H9 (cell line): ENCODE results near the gene NHSL2. TPM values are rescaled to one million over a fixed set of nuclear protein-coding genes. Genes with fewer than 3 reads are reported as not detected.

Experiments
- DNase-seq: peaks from one replicate; pipeline ENCODE4 v3.0.0-alpha.2; 2017
- H2AFZ ChIP-seq: one replicate; pipeline ENCODE4 v1.6.1; 2013; ENCODE audit warnings: mild to moderate bottlenecking, low read length, control low read depth, moderate library complexity
- H2AK5ac ChIP-seq: 2 replicates; pipeline ENCODE4 v1.6.1; 2013; ENCODE audit warnings: low read length, control low read depth, mixed read lengths; ENCODE audit not compliant: insufficient read length
- H2BK120ac ChIP-seq: one replicate; pipeline ENCODE4 v1.6.1; 2013; ENCODE audit warnings: low read depth, mild to moderate bottlenecking, low read length, control low read depth, inconsistent platforms; ENCODE audit not compliant: poor library complexity, severe bottlenecking
- H2BK12ac ChIP-seq: 2 replicates; pipeline ENCODE4 v1.6.1; 2013; ENCODE audit warnings: low read length, control low read depth, mixed read lengths, low read depth; ENCODE audit not compliant: insufficient read length
- H2BK15ac ChIP-seq: 2 replicates; pipeline ENCODE4 v1.6.1; 2013; ENCODE audit warnings: low read depth, low read length, control low read depth
- H2BK20ac ChIP-seq: one replicate; pipeline ENCODE4 v1.6.1; 2013; ENCODE audit warnings: low read depth, mild to moderate bottlenecking, low read length, control low read depth, inconsistent platforms; ENCODE audit not compliant: poor library complexity, severe bottlenecking
- H2BK5ac ChIP-seq: 2 replicates; pipeline ENCODE4 v1.6.1; 2013; ENCODE audit warnings: low read length, control low read depth, mixed read lengths; ENCODE audit not compliant: insufficient read length
- H3K14ac ChIP-seq: 2 replicates; pipeline ENCODE4 v1.6.1; 2013; ENCODE audit warnings: low read length, control low read depth; ENCODE audit not compliant: insufficient read depth
- H3K18ac ChIP-seq: 2 replicates; pipeline ENCODE4 v1.6.1; 2013; ENCODE audit warnings: low read depth, mild to moderate bottlenecking, mixed read lengths, low read length, control low read depth; ENCODE audit not compliant: insufficient read length
- H3K23ac ChIP-seq: 2 replicates; pipeline ENCODE4 v1.6.1; 2013; ENCODE audit warnings: low read length, control low read depth, mixed read lengths, low read depth; ENCODE audit not compliant: insufficient read length
- H3K23me2 ChIP-seq: 2 replicates; pipeline ENCODE4 v1.6.1; 2013; ENCODE audit warnings: low read depth, mild to moderate bottlenecking, mixed read lengths, low read length, control low read depth; ENCODE audit not compliant: insufficient read length, poor library complexity, severe bottlenecking
- H3K27ac ChIP-seq: 2 replicates; pipeline ENCODE4 v1.5.1; 2013; ENCODE audit warnings: low read length, control low read depth, mixed read lengths, low read depth; ENCODE audit not compliant: insufficient read length
- H3K27me3 ChIP-seq: 2 replicates; pipeline ENCODE4 v1.6.1; 2013; ENCODE audit warnings: low read length, control low read depth, inconsistent platforms; ENCODE audit not compliant: insufficient read depth
- H3K4ac ChIP-seq: 2 replicates; pipeline ENCODE4 v1.6.1; 2013; ENCODE audit warnings: low read depth, mild to moderate bottlenecking, control low read depth, inconsistent platforms, low read length, moderate library complexity
- H3K4me1 ChIP-seq: 2 replicates; pipeline ENCODE4 v1.6.1; 2013; ENCODE audit warnings: low read length, control low read depth, inconsistent platforms; ENCODE audit not compliant: insufficient read depth
- H3K4me2 ChIP-seq: 2 replicates; pipeline ENCODE4 v1.6.1; 2013; ENCODE audit warnings: low read length, control low read depth, mixed read lengths; ENCODE audit not compliant: insufficient read length, insufficient read depth
- H3K56ac ChIP-seq: 2 replicates; pipeline ENCODE4 v1.6.1; 2013; ENCODE audit warnings: low read depth, mild to moderate bottlenecking, mixed read lengths, low read length, control low read depth; ENCODE audit not compliant: insufficient read length
- H3K79me1 ChIP-seq: 2 replicates; pipeline ENCODE4 v1.6.1; 2013; ENCODE audit warnings: low read depth, mild to moderate bottlenecking, moderate library complexity, low read length, control low read depth, inconsistent platforms; ENCODE audit not compliant: insufficient read depth, poor library complexity, severe bottlenecking
- H3K79me2 ChIP-seq: 2 replicates; pipeline ENCODE4 v1.6.1; 2013; ENCODE audit warnings: low read length, control low read depth, inconsistent platforms; ENCODE audit not compliant: insufficient read depth
- H3K9ac ChIP-seq: 2 replicates; pipeline ENCODE4 v1.6.1; 2013; ENCODE audit warnings: low read length, control low read depth, mixed read lengths; ENCODE audit not compliant: insufficient read length; ENCODE audit errors: extremely low read depth
- H3K9me3 ChIP-seq: one replicate; pipeline ENCODE4 v1.6.1; 2013; ENCODE audit warnings: low read depth, low read length, inconsistent platforms; ENCODE audit not compliant: control insufficient read depth
- H3T11ph ChIP-seq: one replicate; pipeline ENCODE4 v1.6.1; 2013; ENCODE audit warnings: mild to moderate bottlenecking, low read length, control low read depth, inconsistent platforms
- H4K20me1 ChIP-seq: one replicate; pipeline ENCODE4 v1.6.1; 2013; ENCODE audit not compliant: control insufficient read depth, insufficient read length, insufficient read depth
- H4K5ac ChIP-seq: 2 replicates; pipeline ENCODE4 v1.6.1; 2013; ENCODE audit warnings: low read depth, mild to moderate bottlenecking, mixed read lengths, low read length, control low read depth; ENCODE audit not compliant: insufficient read length
- H4K8ac ChIP-seq: replicated peaks from 2 replicates; pipeline ENCODE4 v1.6.1; 2013; ENCODE audit warnings: low read length, control low read depth, mixed read lengths, low read depth; ENCODE audit not compliant: insufficient read length
- H4K91ac ChIP-seq: 2 replicates; pipeline ENCODE4 v1.6.1; 2013; ENCODE audit warnings: low read depth, mild to moderate bottlenecking, moderate library complexity, mixed read lengths, low read length, control low read depth; ENCODE audit not compliant: insufficient read length
- H3K27ac Mint-ChIP-seq, 3 experiments: 2 replicates in 2 of 3; 3 replicates in 1 of 3; pipeline ENCODE4 v1.8.0; 2020 to 2021; ENCODE audit warnings: mixed read lengths in 3 of 3, mild to moderate bottlenecking in 1 of 3, moderate library complexity in 1 of 3
- H3K27me3 Mint-ChIP-seq: 2 replicates; pipeline ENCODE4 v1.8.0; 2021; ENCODE audit warnings: low read depth, mild to moderate bottlenecking, moderate library complexity, mixed read lengths
- H3K36me3 Mint-ChIP-seq, 3 experiments: 2 replicates in 2 of 3; 3 replicates in 1 of 3; pipeline ENCODE4 v1.8.0; 2020 to 2021; ENCODE audit warnings: low read depth in 3 of 3, mixed read lengths in 3 of 3; ENCODE audit not compliant: insufficient read depth in 1 of 3
- H3K4me1 Mint-ChIP-seq, 2 experiments: 2 replicates each; pipeline ENCODE4 v1.8.0; 2020; ENCODE audit warnings: mixed read lengths in 2 of 2
- H3K4me3 Mint-ChIP-seq, 2 experiments: 2 replicates in 1 of 2; 3 replicates in 1 of 2; pipeline ENCODE4 v1.8.0; 2020 to 2021; ENCODE audit warnings: mild to moderate bottlenecking in 2 of 2, mixed read lengths in 2 of 2, moderate library complexity in 1 of 2
- H3K9me3 Mint-ChIP-seq, 2 experiments: 2 replicates in 1 of 2; 3 replicates in 1 of 2; pipeline ENCODE4 v1.8.0; 2020; ENCODE audit warnings: mild to moderate bottlenecking in 2 of 2, mixed read lengths in 2 of 2, moderate library complexity in 1 of 2
- CTCF ChIP-seq: fragments of 200-600 bp; sonication (generic); conservative IDR thresholded peaks from 3 replicates; pipeline ENCODE4 v1.8.0; 2021; ENCODE audit warnings: antibody characterized with exemption, mild to moderate bottlenecking
- WGBS: extraction: QIAGEN DNeasy Blood & Tissue Kit; methylation state at CpG from one replicate; pipeline ENCODE4 v1.1.7; 2013; ENCODE audit warnings: missing lambda C conversion rate, low lambda C conversion rate, mixed read lengths; ENCODE audit not compliant: insufficient read length; ENCODE audit errors: extremely low coverage; 5-methylcytosine and 5-hydroxymethylcytosine counted together
- total RNA-seq: library from RNA; stranded (reverse); gene quantifications from 2 replicates; pipeline ENCODE4 v1.2.1, GENCODE V29; 2021

The NHSL2 gene
- total RNA-seq, 1 experiment from 2014 or later, result 6.4 TPM

GRCh38 chrX:71922686-71923085 is 12.0 kb downstream of the NHSL2 start:
- Histone ChIP-seq H3K4ac (no peak overlapping the region), H2BK12ac (no peak overlapping the region), H3K27me3 (no peaks in the 10 kb centered on the region), H3K79me1 (no peaks in the 10 kb centered on the region), H3K4me2 (no peak overlapping the region), H2BK5ac (no peak overlapping the region), H3K79me2 (peaks cover 4% of the 10 kb centered on the region; the same call in 1 of the 2 replicates), H2BK20ac (no peak overlapping the region), H3K27ac (no peak overlapping the region), H3K23ac (no peak overlapping the region), H4K5ac (no peak overlapping the region), H3T11ph (no peak overlapping the region), H2BK15ac (no peak overlapping the region), H3K9ac (no peak overlapping the region), H3K9me3 (peaks cover 33% of the 10 kb centered on the region), H2AFZ (no peak overlapping the region), H3K56ac (no peak overlapping the region), H4K8ac (no peak overlapping the region), H3K18ac (no peak overlapping the region), H4K20me1 (no peaks in the 10 kb centered on the region), H3K4me1 (peaks cover 7% of the 10 kb centered on the region; the same call in 1 of the 2 replicates), H4K91ac (no peak overlapping the region), H3K14ac (no peak overlapping the region), H3K23me2 (no peaks in the 10 kb centered on the region), H2AK5ac (no peak overlapping the region), H2BK120ac (no peak overlapping the region)
- Mint-ChIP-seq H3K4me3 (no peak overlapping the region), H3K27ac (no peak overlapping the region), H3K9me3 (peaks cover 51 to 64% of the 10 kb centered on the region in 2 experiments), H3K36me3 (no peaks in the 10 kb centered on the region; a peak in 1 of 7 replicates), H3K27me3 (no peaks in the 10 kb centered on the region; the same call in 1 of the 2 replicates), H3K4me1 (peaks cover 27 to 38% of the 10 kb centered on the region in 2 experiments)
- TF ChIP-seq CTCF, result no peak
- WGBS, result no CpG with 5 or more reads among the region's 1 CpG
- no peak for DNase-seq
